IPS-20b (cell line): ENCODE results near the gene PAAF1.

Experiments used
- H3K27ac ChIP-seq: one replicate; pipeline ENCODE4 v1.5.1; 2013; ENCODE audit warnings: low read length
- H3K27me3 ChIP-seq: 2 replicates; pipeline ENCODE4 v1.6.1; 2013; ENCODE audit warnings: mild to moderate bottlenecking, low read length, inconsistent platforms; ENCODE audit not compliant: insufficient read depth
- H3K36me3 ChIP-seq: 2 replicates; pipeline ENCODE4 v1.6.1; 2013; ENCODE audit warnings: low read depth, mild to moderate bottlenecking, inconsistent platforms, low read length, moderate library complexity; ENCODE audit not compliant: insufficient read depth
- H3K4me1 ChIP-seq: 2 replicates; pipeline ENCODE4 v1.6.1; 2013; ENCODE audit warnings: mild to moderate bottlenecking, control low read depth, inconsistent platforms, low read length, moderate library complexity; ENCODE audit not compliant: insufficient read depth
- H3K4me3 ChIP-seq: 2 replicates; pipeline ENCODE4 v1.5.1; 2013; ENCODE audit warnings: mild to moderate bottlenecking, low read length, inconsistent platforms
- H3K9ac ChIP-seq: 2 replicates; pipeline ENCODE4 v1.6.1; 2013; ENCODE audit warnings: low read depth, mild to moderate bottlenecking, inconsistent platforms, low read length, moderate library complexity
- H3K9me3 ChIP-seq: 2 replicates; pipeline ENCODE4 v1.6.1; 2013; ENCODE audit warnings: mild to moderate bottlenecking, low read depth, low read length, inconsistent platforms; ENCODE audit not compliant: insufficient read depth

PAAF1 gene

GRCh38 chr11:73888244-73888643 is 11.4 kb downstream of the PAAF1 start:
- Histone ChIP-seq H3K9me3 (no peaks in the 10 kb centered on the region), H3K9ac (no peak overlapping the region), H3K27me3 (no peaks in the 10 kb centered on the region), H3K27ac (no peak overlapping the region), H3K4me3 (no peak overlapping the region), H3K36me3 (peaks cover 34% of the 10 kb centered on the region), H3K4me1 (no peaks in the 10 kb centered on the region)

- Histone ChIP-seq H3K4me3 (no peak overlapping the region), H3K27ac (no peak overlapping the region), H3K36me3 (peaks cover 34% of the 10 kb centered on the region), H3K4me1 (no peaks in the 10 kb centered on the region), H3K9ac (no peak overlapping the region), H3K9me3 (no peaks in the 10 kb centered on the region), H3K27me3 (no peaks in the 10 kb centered on the region)
Measured at GRCh38 chr11:73889019-73889418, 12.2 kb downstream of the PAAF1 start.

GRCh38 chr11:73889536-73889935 is 12.7 kb downstream of the PAAF1 start:
- no peak overlapping the region for H3K9ac ChIP-seq
- no peaks in the 10 kb centered on the region for H3K4me1 ChIP-seq
- H3K9me3 ChIP-seq: no peaks in the 10 kb centered on the region
- no peaks in the 10 kb centered on the region for H3K27me3 ChIP-seq
- H3K36me3 ChIP-seq: peaks cover 34% of the 10 kb centered on the region
- H3K27ac ChIP-seq: no peak overlapping the region
- no peak overlapping the region for H3K4me3 ChIP-seq

- no peaks in the 10 kb centered on the region for H3K9me3 ChIP-seq
- no peak overlapping the region for H3K4me3 ChIP-seq
- no peaks in the 10 kb centered on the region for H3K4me1 ChIP-seq
- no peak overlapping the region for H3K9ac ChIP-seq
- H3K27me3 ChIP-seq: no peaks in the 10 kb centered on the region
- no peak overlapping the region for H3K27ac ChIP-seq
- H3K36me3 ChIP-seq: peaks cover 35% of the 10 kb centered on the region
Measured at GRCh38 chr11:73893041-73893440, 16.2 kb downstream of the PAAF1 start.

GRCh38 chr11:73894725-73895335 is 18.0 kb downstream of the PAAF1 start:
- Histone ChIP-seq H3K9me3 (no peaks in the 10 kb centered on the region), H3K27me3 (no peaks in the 10 kb centered on the region), H3K27ac (no peak overlapping the region), H3K9ac (no peak overlapping the region), H3K36me3 (peaks cover 33% of the 10 kb centered on the region), H3K4me1 (no peaks in the 10 kb centered on the region), H3K4me3 (no peak overlapping the region)

- Histone ChIP-seq H3K4me3 (no peak overlapping the region), H3K36me3 (peaks cover 23% of the 10 kb centered on the region), H3K4me1 (no peaks in the 10 kb centered on the region), H3K9ac (no peak overlapping the region), H3K27ac (no peak overlapping the region), H3K9me3 (no peaks in the 10 kb centered on the region), H3K27me3 (no peaks in the 10 kb centered on the region)
Measured at GRCh38 chr11:73902303-73902702, 25.5 kb downstream of the PAAF1 start.

- Histone ChIP-seq H3K9me3 (no peaks in the 10 kb centered on the region), H3K36me3 (peaks cover 3% of the 10 kb centered on the region; the same call in 1 of the 2 replicates), H3K27ac (no peak overlapping the region), H3K4me1 (no peaks in the 10 kb centered on the region), H3K27me3 (no peaks in the 10 kb centered on the region), H3K4me3 (no peak overlapping the region), H3K9ac (no peak overlapping the region)
Measured at GRCh38 chr11:73907191-73907590, 30.4 kb downstream of the PAAF1 start.

GRCh38 chr11:73912026-73912425 is 35.2 kb downstream of the PAAF1 start:
- no peak overlapping the region for H3K27ac ChIP-seq
- no peaks in the 10 kb centered on the region for H3K27me3 ChIP-seq
- H3K36me3 ChIP-seq: peaks cover 26% of the 10 kb centered on the region
- no peak overlapping the region for H3K4me3 ChIP-seq
- no peaks in the 10 kb centered on the region for H3K4me1 ChIP-seq
- no peaks in the 10 kb centered on the region for H3K9me3 ChIP-seq
- H3K9ac ChIP-seq: no peak overlapping the region

GRCh38 chr11:73913472-73913871 is 36.7 kb downstream of the PAAF1 start:
- Histone ChIP-seq H3K9me3 (no peaks in the 10 kb centered on the region), H3K4me3 (no peak overlapping the region), H3K36me3 (peaks cover 34% of the 10 kb centered on the region), H3K27me3 (no peaks in the 10 kb centered on the region), H3K4me1 (no peaks in the 10 kb centered on the region), H3K9ac (no peak overlapping the region), H3K27ac (no peak overlapping the region)

- Histone ChIP-seq H3K27me3 (no peaks in the 10 kb centered on the region), H3K4me3 (no peak overlapping the region), H3K27ac (no peak overlapping the region), H3K4me1 (no peaks in the 10 kb centered on the region), H3K9ac (no peak overlapping the region), H3K9me3 (no peaks in the 10 kb centered on the region), H3K36me3 (peaks cover 42% of the 10 kb centered on the region)
Measured at GRCh38 chr11:73914284-73914683, 37.5 kb downstream of the PAAF1 start.

- Histone ChIP-seq H3K27me3 (no peaks in the 10 kb centered on the region), H3K9ac (no peak overlapping the region), H3K27ac (no peak overlapping the region), H3K4me1 (no peaks in the 10 kb centered on the region), H3K4me3 (no peak overlapping the region), H3K9me3 (no peaks in the 10 kb centered on the region), H3K36me3 (peaks cover 51% of the 10 kb centered on the region)
Measured at GRCh38 chr11:73916435-73916834, 39.6 kb downstream of the PAAF1 start.

- H3K27ac ChIP-seq: no peak overlapping the region
- H3K4me3 ChIP-seq: no peak overlapping the region
- no peaks in the 10 kb centered on the region for H3K9me3 ChIP-seq
- H3K36me3 ChIP-seq: peaks cover 33% of the 10 kb centered on the region
- no peaks in the 10 kb centered on the region for H3K4me1 ChIP-seq
- no peaks in the 10 kb centered on the region for H3K27me3 ChIP-seq
- no peak overlapping the region for H3K9ac ChIP-seq
Measured at GRCh38 chr11:73921180-73921579, 44.4 kb downstream of the PAAF1 start.
